GM18858 (cell line): ENCODE measurements around the gene SPON2.

Experiments
- ATAC-seq: cut with Tn5 transposase; IDR thresholded peaks from one replicate; pipeline ENCODE4 v1.9.1; 2021; ENCODE audit not compliant: unreplicated experiment

SPON2 gene

GRCh38 chr4:1172971-1173757 lies 781 bp upstream of the SPON2 start:
- ATAC-seq: no peak

GRCh38 chr4:1171311-1172227 lies 814 bp downstream of the SPON2 start:
- no peak for ATAC-seq

- ATAC-seq: no peak
Measured at GRCh38 chr4:1170976-1171310, 1.4 kb downstream of the SPON2 start.

- ATAC-seq: no peak
Measured at GRCh38 chr4:1170156-1170975, 2.0 kb downstream of the SPON2 start.

GRCh38 chr4:1169691-1170096 lies 2.7 kb downstream of the SPON2 start:
- no peak for ATAC-seq

- no peak for ATAC-seq
Measured at GRCh38 chr4:1169171-1169671, 3.2 kb downstream of the SPON2 start.

- ATAC-seq: no peak
Measured at GRCh38 chr4:1168191-1169101, 3.9 kb downstream of the SPON2 start.

- ATAC-seq: peak; percentile 69
Measured at GRCh38 chr4:1167244-1167949, 5.0 kb downstream of the SPON2 start.

- ATAC-seq: no peak
Measured at GRCh38 chr4:1166509-1167243, 5.7 kb downstream of the SPON2 start.

- ATAC-seq: no peak
Measured at GRCh38 chr4:1164956-1165545, 7.3 kb downstream of the SPON2 start.

- no peak for ATAC-seq
Measured at GRCh38 chr4:1164444-1164843, 7.9 kb downstream of the SPON2 start.

GRCh38 chr4:1164040-1164439 lies 8.3 kb downstream of the SPON2 start:
- no peak for ATAC-seq

GRCh38 chr4:1160351-1160750 lies 12.0 kb downstream of the SPON2 start:
- ATAC-seq: no peak

- no peak for ATAC-seq
Measured at GRCh38 chr4:1156069-1156468, 16.3 kb downstream of the SPON2 start.

GRCh38 chr4:1155314-1155713 lies 17.1 kb downstream of the SPON2 start:
- no peak for ATAC-seq

- no peak for ATAC-seq
Measured at GRCh38 chr4:1154523-1155182, 17.7 kb downstream of the SPON2 start.

GRCh38 chr4:1154126-1154522 lies 18.3 kb downstream of the SPON2 start:
- no peak for ATAC-seq

- ATAC-seq: no peak
Measured at GRCh38 chr4:1153567-1154090, 18.8 kb downstream of the SPON2 start.
